Subcutaneous adipose tissue (tissue), 4 donors: ENCODE data around the gene PBRM1. TPM values are rescaled to one million over a fixed set of nuclear protein-coding genes. Genes with fewer than 3 reads are reported as not detected.

ENCODE experiments used
- total RNA-seq, 4 donors: library from RNA; depleted of rRNA; stranded (reverse); fragments of >200 nt; gene quantifications; one replicate each; pipeline ENCODE4 v1.1.0, GENCODE V29; 2016
- TF ChIP-seq, protein P1 (sequence below): fragments of 450-650 bp; IDR thresholded peaks from one replicate; pipeline ENCODE4 v1.5.1; 2016; ENCODE audit warnings: low read depth, mild to moderate bottlenecking, control low read depth, antibody characterized with exemption, moderate library complexity

Gene PBRM1
- total RNA-seq, 4 donors from 2014 or later, result 92.7 to 125 (median 104) TPM

- TF ChIP-seq, protein P1, sequence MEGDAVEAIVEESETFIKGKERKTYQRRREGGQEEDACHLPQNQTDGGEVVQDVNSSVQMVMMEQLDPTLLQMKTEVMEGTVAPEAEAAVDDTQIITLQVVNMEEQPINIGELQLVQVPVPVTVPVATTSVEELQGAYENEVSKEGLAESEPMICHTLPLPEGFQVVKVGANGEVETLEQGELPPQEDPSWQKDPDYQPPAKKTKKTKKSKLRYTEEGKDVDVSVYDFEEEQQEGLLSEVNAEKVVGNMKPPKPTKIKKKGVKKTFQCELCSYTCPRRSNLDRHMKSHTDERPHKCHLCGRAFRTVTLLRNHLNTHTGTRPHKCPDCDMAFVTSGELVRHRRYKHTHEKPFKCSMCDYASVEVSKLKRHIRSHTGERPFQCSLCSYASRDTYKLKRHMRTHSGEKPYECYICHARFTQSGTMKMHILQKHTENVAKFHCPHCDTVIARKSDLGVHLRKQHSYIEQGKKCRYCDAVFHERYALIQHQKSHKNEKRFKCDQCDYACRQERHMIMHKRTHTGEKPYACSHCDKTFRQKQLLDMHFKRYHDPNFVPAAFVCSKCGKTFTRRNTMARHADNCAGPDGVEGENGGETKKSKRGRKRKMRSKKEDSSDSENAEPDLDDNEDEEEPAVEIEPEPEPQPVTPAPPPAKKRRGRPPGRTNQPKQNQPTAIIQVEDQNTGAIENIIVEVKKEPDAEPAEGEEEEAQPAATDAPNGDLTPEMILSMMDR, result no peak
These were observed 89.0 kb downstream of the PBRM1 start for GRCh38 chr3:52596658-52597265.

DNA sequence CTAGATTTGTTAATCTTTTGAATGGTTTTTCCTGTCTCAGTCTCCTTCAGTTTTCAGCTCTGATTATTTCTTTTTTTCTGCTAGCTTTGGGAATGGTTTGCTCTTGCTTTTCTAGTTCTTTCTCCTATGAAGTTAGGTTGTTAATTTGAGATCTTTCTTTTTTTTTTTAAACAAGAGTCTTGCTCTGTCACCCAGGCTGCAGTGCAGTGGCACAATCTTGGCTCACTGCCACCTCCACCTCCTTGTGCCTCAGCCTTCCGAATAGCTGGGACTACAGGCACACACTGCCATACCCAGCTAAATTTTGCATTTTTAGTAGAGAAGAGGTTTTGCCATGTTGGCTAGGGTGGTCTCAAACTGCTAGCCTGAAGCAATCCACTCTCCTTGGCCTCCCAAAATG is 92.6 kb downstream of the PBRM1 start:
- TF ChIP-seq, protein P1, result no peak

GRCh38 chr3:52574056-52574965 is 111.4 kb downstream of the PBRM1 start:
- TF ChIP-seq, protein P1, result no peak

DNA sequence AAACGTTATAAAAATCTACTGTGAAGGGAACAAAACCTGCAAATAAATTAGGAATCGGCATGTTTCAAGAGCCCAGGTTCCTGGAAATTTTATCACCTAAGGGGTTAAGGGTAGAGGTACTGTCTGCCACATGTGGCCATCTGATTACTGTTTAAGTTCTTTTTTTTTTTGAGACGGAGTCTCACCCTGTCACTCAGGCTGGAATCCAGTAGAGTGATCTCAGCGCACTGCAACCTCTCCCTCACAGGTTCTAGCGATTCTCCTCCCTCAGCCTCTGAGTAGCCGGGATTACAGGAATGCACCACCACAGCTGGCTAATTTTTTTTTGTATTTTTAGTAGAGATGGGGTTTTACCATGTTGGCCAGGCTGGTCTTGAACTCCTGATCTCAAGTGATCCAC is 113.5 kb downstream of the PBRM1 start:
- TF ChIP-seq, protein P1, result no peak

GRCh38 chr3:52570076-52570475 is 115.6 kb downstream of the PBRM1 start:
- TF ChIP-seq, protein P1, result no peak

GRCh38 chr3:52568069-52568468 is 117.6 kb downstream of the PBRM1 start:
- TF ChIP-seq, protein P1, result no peak

GRCh38 chr3:52563984-52564383 is 121.7 kb downstream of the PBRM1 start:
- TF ChIP-seq, protein P1, result no peak
